KBM-7 (cell line): ENCODE results near the gene C16orf95.
A peak's percentile ranks its signal among the peaks of the same experiment; 100 is the strongest.
"Not testable (repeated sequence)": the region's sequence is repeated elsewhere in the genome, so short reads cannot be mapped to it uniquely, and the experiment has no call there.

Experiments used
- DNase-seq: peaks from one replicate; pipeline ENCODE4 v3.0.0-alpha.2; 2015
- in situ Hi-C: fragments of 300-500 bp; cut with MboI; formaldehyde crosslinking; loops from 2 replicates; pipeline ENCODE4 v1.14.3; 2020; ENCODE audit warnings: low sequenced_read_pairs, low pct_unique_long_range_greater_than_20kb, mixed read lengths

The C16orf95 gene

GRCh38 chr16:87316923-87317749 is at the start of gene C16orf95:
C16orf95 (minus strand) TSS chr16:87317392; CDS start chr16:87317242, 150 bp downstream.
- in situ Hi-C loops, result no loop called here
- DNase-seq, result peak; percentile 94

- no peak for DNase-seq
- in situ Hi-C loops, result no loop called here
Observed at GRCh38 chr16:87366930-87367329, 49.7 kb upstream of the C16orf95 start.

GRCh38 chr16:87366288-87366687 is 49.1 kb upstream of the C16orf95 start:
- DNase-seq, result no peak
- in situ Hi-C loops, result no loop called here

GRCh38 chr16:87365021-87365713 is 48.0 kb upstream of the C16orf95 start:
- in situ Hi-C loops, result no loop called here

GRCh38 chr16:87363771-87364455 is 46.7 kb upstream of the C16orf95 start:
- in situ Hi-C loops, result no loop called here
- no peak for DNase-seq

More at GRCh38 chr16:87365021-87365713, 48.0 kb upstream of the C16orf95 start:
- no peak for DNase-seq

- in situ Hi-C loops, DNase-seq: not testable (repeated sequence)
Observed at GRCh38 chr16:87362828-87363559, 45.8 kb upstream of the C16orf95 start.

- no peak for DNase-seq
- in situ Hi-C loops, result no loop called here
Observed at GRCh38 chr16:87361916-87362619, 44.9 kb upstream of the C16orf95 start.

GRCh38 chr16:87360862-87361610 is 43.8 kb upstream of the C16orf95 start:
- in situ Hi-C loops, result no loop called here
- no peak for DNase-seq

GRCh38 chr16:87359121-87359520 is 41.9 kb upstream of the C16orf95 start:
- in situ Hi-C loops, result no loop called here
- no peak for DNase-seq

- in situ Hi-C loops, result no loop called here
- no peak for DNase-seq
Observed at GRCh38 chr16:87358696-87359095, 41.5 kb upstream of the C16orf95 start.

- no peak for DNase-seq
- in situ Hi-C loops, result no loop called here
Observed at GRCh38 chr16:87358250-87358649, 41.1 kb upstream of the C16orf95 start.

- DNase-seq, result no peak
- in situ Hi-C loops, result no loop called here
Observed at GRCh38 chr16:87356491-87356853, 39.3 kb upstream of the C16orf95 start.

GRCh38 chr16:87353613-87354012 is 36.4 kb upstream of the C16orf95 start:
- in situ Hi-C loops, result no loop called here
- no peak for DNase-seq

- in situ Hi-C loops, result no loop called here
- DNase-seq, result no peak
Observed at GRCh38 chr16:87352818-87353217, 35.6 kb upstream of the C16orf95 start.

- in situ Hi-C loops, result no loop called here
- DNase-seq, result no peak
Observed at GRCh38 chr16:87351320-87351698, 34.1 kb upstream of the C16orf95 start.

- in situ Hi-C loops, result no loop called here
Observed at GRCh38 chr16:87350681-87351319, 33.6 kb upstream of the C16orf95 start.

GRCh38 chr16:87350031-87350430 is 32.8 kb upstream of the C16orf95 start:
- no peak for DNase-seq
- in situ Hi-C loops, result no loop called here

More at GRCh38 chr16:87350681-87351319, 33.6 kb upstream of the C16orf95 start:
- no peak for DNase-seq
